A549 treated with GW870086 at 1 μM for 4 hours (cell line): Measurements from ENCODE around the gene TRMT5. TPM values are rescaled to one million over a fixed set of nuclear protein-coding genes. Genes with fewer than 3 reads are reported as not detected.

Source experiments
- total RNA-seq: library from RNA; stranded (reverse); fragments of 200-300 nt; extraction: Qiagen RNA extraction; gene quantifications from 5 replicates; pipeline ENCODE4 v1.2.3, GENCODE V29; 2022; ENCODE audit warnings: low read depth

Gene TRMT5
- 14.7 to 16.3 TPM (median 15.3 TPM) in 5 replicates for total RNA-seq

GRCh38 chr14:60980811-60981632, at the start of gene TRMT5, which contains the start of gene SLC38A6:
TRMT5 (minus strand) TSS chr14:60981079; CDS start chr14:60980973, 106 bp downstream.
SLC38A6 (plus strand) TSS chr14:60981245; CDS start chr14:60981278, 33 bp downstream.

Other genes starting within 250 kb of the TRMT5 start
- 35.3 to 50.1 TPM (median 43.5 TPM) in 5 replicates for gene MNAT1, start 246.3 kb downstream of the TRMT5 start, total RNA-seq
- 15.4 to 21.4 TPM (median 20.2 TPM) in 5 replicates for gene SLC38A6, start 166 bp upstream of the TRMT5 start, total RNA-seq